Hypothalamus (tissue), 51 donors: Measurements from ENCODE around the gene ORMDL3.

Experiments used
- DNase-seq, 51 donors: peaks; one replicate each; lab custom pipeline; 2025; lab: John Stamatoyannopoulos, UW

ORMDL3 gene, protein sequence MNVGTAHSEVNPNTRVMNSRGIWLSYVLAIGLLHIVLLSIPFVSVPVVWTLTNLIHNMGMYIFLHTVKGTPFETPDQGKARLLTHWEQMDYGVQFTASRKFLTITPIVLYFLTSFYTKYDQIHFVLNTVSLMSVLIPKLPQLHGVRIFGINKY

DNA sequence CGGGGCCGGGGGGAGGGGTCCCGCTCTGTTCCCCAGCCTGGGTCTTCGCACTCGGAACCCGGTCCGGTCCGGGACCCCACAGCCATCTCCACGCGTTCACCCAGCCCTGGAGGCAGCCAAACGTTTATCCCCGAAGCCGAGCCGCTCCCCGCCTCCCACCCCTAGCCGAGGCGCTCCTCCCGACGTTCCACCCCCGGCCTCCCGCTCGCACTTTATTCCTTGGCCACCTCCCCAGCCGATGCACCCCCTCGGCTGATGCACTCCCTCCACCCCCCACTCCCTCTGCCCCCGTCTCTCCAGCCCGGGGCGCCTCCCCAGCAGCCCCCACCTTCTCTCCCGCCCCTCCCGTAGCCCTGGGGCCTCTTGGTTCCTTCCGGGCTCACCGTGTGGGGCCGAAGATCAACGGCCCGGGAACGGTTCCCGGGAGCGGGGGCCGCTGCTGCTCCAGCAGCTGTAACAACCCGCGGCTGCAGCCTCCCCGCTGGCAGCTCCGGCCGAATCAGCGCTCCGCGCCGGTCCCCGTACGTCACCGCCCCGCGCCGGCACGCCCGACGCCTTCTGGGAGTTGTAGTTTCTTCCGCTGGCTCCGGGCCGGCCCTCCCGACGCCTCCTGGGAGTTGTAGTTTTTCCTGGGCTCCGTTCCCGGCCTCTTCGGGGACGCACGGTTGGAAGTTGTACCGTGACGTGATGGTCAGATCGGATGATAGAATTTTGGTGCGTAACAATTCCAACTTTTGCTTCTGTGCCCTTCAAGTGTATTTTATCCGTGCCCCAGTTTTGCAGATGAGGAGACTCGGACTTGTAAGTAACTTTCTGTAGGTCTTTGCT lies at the start of gene ORMDL3, which contains the start of gene LRRC3C:
TSS of gene ORMDL3 (minus strand) at position 501 of the 828 bp plus-strand sequence. CDS start 3,398 bp downstream, outside the sequence.
TSS of gene LRRC3C (plus strand) at position 632 of the 828 bp plus-strand sequence. CDS start 13,792 bp downstream, outside the sequence.
- DNase-seq, result peak; percentile 60 to 96 (median 91)

DNA sequence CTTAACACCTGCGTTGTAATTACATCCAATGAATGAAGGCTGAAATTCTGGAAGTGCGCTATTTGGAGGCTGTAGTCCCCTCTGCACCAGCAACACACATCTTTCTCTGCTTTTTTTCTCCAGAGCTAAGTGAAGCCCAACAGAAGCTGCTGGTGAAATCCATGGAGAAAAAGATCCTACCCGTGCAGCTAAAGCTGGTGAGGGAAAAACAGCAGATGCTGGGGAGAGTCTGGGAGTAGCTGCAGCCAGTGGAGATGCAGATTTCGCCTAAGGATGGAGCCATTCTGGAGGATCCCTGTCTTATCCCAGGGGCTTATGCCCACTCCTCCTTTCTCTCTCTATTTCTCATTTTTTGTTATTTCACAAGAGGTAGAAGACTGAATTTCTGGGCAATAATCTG lies 48.4 kb upstream of the ORMDL3 start:
- no peak for DNase-seq

DNA sequence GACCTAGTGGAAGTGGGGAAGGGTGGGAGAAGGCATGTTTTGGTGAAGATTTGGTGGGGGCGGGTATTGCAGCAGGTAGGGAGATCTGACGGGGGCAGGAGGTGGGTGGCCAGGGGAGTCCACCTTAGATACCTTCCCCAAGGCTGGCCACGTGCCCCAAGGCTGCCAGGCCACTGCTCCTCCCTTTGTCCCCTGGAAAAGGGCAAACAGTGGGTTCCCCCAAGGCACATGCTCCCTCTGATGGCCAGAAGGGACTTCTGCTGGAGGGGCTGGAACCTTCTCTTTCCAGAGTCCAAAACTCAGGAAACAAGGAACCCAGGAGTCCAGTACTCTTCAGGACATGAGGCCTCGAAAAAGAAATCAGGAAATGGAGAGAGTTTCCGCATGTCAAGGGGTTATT lies 47.0 kb upstream of the ORMDL3 start:
- no peak for DNase-seq

DNA sequence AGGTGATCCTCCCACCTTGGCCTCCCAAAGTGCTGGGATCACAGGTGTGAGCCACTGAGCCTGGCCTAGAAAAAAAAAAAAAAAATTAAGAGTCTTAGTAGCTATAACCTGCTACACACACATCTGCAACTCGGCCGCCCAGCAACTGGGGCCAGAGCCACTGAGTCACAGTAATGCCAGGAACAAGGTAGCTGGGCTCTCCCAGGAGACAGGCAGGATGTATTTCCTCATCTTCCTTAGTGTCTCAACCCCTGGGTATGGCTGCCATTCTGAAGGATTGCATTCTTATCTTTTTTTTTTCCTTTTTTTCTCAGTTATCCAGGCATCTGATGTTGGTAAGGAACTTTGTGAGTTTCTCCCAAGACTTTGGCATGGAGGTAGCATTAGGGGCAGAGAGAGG lies 46.1 kb upstream of the ORMDL3 start:
- DNase-seq, result no peak

DNA sequence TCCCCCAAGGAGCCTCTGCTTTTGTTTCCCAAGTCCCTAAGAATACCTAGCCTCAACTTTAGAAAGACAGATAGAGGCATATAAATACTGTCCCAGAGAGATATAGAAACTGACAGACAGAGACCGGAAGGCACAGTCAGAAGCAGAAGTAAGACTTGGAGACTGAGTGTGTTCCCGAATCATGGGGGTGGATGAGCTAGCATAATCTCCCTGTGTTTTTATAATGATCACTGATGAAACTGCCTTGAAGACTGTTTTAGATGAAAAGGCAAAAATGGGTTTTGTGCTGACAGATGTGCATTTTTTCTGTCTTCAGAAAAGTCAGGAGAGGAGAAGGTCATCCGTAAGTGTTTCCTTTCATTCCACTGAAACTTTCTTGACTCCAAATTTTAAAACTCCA lies 44.9 kb upstream of the ORMDL3 start:
- DNase-seq, result no peak

DNA sequence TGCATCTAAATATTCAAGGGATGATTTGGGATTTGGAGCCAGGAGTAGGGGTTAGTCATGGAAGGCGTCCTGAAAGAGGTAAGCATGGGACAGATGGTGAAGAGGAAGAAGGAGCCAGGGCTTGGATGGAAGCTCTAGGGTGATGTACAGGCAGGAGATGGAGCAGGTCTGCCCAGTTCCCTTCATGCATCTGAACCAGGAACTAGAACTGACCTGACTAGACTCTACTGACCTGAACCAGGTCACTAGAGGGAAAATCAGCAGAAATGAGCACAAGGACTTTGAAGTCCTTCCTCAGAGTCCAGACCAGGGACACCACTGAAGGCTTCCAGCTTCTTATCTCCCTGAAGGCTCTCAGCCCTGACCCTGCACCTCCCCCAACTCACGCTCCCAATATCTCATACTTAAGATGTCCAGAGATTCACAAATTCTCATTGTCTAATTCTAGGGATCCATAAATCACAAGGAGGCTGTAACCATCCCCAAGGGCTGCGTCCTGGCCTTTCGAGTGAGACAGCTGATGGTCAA lies 43.7 kb upstream of the ORMDL3 start:
- DNase-seq, result no peak

DNA sequence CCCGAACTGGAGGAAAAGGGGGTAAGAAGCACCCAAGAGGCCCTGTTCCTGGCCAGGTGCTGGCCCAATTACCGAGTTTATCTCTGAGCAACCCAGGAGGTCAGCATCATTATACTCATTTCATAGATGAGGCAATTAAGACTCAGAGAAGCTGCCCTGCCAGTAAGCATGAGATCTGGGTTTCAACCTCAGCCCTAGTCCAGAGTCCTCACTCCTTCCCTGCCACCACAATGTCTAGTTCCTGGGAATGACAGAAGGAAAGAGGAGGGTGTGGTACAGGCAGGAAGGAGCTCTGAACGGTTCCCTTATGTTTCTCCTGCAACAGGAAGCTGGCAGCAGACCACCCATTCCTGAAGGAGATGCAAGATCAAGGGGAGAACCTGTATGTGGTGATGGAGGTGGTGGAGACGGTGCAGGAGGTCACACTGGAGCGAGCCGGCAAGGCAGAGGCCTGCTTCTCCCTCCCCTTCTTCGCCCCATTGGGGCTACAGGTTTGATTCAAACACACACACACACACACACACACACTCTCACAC lies 42.8 kb upstream of the ORMDL3 start:
- no peak for DNase-seq

DNA sequence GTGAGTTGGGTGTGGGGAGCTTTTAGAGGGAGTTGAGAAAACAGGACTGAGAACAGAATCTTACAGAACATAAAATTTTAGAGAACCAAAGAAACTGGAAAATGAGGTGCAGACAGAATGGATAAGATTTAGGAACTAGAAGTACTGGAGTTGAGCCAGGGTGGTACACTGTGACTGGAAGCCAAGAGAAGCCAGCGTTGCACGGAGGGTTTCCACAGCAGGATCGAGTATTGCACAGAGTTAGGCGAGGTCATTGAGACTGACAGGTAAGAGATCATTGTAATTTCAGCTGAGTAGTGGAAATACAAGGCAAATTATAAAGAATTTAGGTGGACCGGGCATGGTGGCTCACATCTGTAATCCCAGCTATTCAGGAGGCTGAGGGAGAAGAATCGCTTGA lies 42.0 kb upstream of the ORMDL3 start:
- no peak for DNase-seq

DNA sequence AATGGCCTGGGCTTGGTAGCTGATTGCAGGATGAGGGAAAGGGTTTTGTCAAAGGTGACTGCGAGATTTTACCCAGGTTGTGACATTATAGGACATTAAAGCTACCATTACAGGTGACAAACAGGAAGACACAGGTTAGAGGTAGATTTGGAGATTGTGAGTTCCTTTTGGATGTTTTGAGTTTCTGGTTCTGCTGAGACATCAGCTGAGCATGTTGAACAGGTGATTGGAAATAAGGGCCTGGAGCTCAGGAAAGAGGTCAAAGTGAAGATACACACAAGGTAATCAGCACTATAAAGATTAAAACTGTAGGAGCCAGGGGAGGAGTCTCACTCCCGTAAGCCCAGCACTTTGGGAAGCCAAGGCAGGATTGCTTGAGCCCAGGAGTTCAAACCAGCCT lies 41.4 kb upstream of the ORMDL3 start:
- no peak for DNase-seq

DNA sequence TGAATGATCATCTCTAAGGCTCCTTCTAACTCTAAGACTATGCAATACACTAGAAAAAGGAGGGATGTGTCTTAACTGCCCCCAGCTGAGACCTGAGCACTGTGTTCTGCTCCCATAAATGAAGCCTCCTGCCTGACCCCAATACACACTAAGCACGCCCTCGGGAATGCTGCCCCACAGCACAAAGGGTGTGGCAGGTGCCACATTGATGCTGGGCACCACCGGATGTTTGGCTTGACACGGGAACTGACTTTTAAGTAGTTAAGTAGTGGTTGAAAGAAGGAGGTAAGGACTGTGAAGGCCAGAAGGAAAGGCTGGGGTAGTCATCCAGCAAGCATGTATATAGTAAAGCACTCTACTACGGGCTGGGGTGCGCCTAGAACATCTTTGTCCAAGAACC lies 39.4 kb upstream of the ORMDL3 start:
- no peak for DNase-seq

DNA sequence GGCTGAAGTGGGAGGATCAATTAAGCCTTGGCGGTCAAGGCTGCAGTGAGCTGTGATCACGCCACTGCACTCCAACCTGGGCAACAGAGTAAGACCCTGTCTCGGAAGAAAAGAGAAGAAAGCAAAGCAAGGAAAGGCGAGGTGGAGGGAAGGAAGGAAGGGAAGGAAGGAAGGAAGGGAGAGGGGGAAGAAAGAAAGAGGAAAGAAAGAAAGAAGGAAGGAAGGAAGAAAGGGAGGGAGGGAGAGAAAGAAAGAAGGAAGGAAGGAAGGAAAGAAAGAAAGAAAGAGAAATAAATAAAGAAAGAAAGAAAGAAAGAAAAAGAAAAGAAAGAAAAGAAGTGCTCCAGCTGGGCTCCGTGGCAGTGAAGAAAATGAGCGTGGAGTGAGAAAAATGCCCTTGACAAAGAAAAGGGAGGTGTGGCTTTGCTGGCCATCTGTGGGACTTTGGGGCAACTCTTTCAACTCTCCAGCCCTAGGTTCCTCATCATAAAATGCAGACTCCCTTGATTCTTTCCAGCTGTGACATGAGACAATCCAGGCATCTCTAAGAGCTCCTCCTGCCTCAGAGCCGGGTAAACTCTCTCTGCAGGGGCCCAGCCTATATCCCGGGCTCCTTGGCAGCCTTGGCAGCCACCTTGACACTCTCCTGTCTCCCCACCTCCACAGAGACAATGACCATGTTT lies 37.8 kb upstream of the ORMDL3 start:
- no peak for DNase-seq

DNA sequence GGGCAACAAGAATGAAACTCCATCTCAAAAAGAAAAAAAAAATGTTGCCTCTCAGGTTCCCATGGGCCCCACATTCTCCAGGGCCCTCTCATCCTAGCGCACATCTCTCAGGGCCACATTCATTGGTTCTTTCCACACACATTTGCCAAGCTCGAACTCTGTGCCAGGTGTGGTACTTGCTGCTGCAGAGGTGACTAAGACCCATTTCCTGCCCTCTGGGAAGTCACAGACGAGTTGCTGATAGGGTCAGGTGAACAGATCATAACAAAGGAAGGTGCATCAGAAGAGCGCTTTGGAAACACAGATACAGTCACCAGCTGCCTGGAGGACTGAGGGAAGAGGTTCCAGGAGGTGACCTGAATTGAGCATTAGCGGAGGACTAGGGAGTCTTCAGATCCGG lies 36.4 kb upstream of the ORMDL3 start:
- DNase-seq, result no peak

DNA sequence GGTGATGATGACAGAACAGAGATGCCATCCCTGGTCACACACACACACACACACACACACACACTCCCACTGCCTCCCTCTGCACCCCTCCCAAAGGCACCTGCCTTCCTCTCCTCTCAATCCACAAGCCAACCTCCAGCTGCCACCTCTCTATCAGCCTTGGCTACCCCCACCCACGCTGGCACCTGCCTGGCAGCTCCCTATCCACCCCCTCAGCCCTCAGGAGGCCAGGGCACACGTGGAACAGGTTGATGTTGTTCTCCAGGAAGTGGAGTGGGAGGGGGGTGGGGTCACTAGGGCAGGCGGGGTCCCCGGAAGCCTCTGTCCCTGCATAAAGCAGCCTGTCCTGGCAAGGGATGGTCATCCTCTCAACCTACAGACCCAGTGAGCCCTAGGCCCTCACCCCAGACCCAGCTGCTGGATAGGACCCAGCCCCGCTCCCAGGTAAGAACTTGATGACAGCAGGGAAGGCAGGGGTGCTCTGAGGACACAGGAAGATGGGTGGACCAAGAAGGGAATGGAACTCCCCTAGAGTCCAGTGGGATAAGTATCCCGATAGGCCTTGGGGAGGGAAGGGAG lies 35.3 kb upstream of the ORMDL3 start, which contains the start of gene GSDMA:
TSS of gene GSDMA (plus strand) at position 363 of the 579 bp plus-strand sequence. CDS start 2,684 bp downstream, outside the sequence.
- DNase-seq, result no peak

DNA sequence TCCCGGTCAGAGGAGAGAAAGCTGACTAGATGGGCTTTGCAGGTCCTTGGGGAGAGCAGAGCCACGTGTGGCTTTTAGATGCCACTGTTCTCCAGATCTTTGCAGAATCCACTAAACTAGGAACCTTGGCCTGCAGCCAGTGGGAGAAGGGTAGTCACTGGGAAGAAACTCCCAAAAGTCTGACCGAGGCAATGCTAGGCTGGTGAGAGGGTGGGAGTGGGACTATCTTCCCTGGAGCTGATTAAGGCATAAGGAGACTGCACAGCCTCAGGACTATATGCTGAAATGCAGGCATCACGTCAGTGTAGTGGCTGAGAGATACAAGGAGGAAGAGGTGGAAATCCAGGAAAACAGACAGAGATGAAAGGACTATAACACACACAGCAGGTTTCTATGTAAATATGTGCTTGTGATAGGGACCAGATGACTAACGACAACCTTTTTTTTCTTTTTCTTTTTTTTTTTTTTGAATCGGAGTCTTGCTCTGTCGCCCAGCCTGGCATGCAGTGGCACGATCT lies 33.2 kb upstream of the ORMDL3 start:
- DNase-seq, result no peak

DNA sequence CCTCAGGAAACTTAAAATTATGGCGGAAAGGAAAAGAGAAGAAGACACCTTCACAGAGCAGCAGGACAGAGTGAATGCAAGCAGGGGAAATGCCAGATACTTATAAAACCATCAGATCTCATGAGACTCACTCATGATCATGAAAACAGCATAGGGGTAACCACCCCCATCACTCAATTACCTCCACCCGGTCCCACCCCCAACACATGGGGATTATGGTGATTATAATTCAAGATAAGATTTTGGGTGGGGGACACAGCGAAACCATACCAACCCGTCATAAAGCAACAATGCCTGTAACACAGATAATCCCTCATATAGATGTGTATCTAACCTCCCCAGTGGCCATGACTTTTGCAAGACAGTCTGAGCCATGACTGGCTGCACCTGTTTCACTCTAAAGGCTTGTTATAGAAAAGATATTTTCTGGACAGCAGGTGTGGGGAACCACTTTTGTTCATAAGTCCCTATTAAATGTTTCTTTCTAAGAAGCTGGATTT lies 28.4 kb upstream of the ORMDL3 start:
- DNase-seq, result no peak

DNA sequence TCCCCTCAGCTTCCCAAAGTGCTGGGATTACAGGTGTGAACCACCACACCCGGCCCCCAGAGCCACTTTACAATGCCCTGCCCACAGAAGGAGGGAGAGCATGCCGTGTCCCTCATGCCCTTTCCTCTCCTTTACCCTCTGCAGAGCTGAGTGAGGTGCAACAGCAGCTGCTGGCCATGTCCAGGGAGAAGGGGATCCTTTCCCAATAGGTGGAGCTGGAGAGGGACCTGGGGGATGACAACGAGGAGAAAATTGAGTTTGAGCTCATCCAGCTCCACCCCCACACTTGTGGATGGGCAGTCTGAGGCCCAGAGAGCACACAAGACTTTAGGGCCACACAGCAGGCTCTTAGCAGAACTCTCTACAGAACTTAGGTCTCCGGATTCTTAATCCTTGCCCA lies 27.5 kb upstream of the ORMDL3 start:
- DNase-seq, result no peak

DNA sequence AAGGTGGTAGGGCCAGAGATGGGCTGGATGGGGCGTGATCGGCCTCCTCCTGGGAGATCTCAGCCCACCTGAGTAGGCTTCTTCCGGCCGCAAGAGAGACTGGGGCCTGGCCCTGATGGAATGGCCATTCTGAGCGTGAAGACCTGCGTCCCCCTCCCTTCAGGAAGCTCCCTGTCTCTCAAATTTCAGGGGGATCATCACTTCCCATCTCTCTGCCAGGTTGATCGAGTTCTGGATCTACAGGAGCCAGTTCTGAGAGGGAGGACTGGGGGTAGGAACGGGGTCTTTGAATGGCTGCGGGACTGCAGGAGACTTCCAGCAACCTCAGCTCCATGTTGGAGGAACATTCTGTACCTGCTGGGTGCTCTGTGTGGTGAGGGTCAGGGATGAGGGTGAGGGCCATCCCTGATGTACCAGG lies 26.1 kb upstream of the ORMDL3 start:
- no peak for DNase-seq

DNA sequence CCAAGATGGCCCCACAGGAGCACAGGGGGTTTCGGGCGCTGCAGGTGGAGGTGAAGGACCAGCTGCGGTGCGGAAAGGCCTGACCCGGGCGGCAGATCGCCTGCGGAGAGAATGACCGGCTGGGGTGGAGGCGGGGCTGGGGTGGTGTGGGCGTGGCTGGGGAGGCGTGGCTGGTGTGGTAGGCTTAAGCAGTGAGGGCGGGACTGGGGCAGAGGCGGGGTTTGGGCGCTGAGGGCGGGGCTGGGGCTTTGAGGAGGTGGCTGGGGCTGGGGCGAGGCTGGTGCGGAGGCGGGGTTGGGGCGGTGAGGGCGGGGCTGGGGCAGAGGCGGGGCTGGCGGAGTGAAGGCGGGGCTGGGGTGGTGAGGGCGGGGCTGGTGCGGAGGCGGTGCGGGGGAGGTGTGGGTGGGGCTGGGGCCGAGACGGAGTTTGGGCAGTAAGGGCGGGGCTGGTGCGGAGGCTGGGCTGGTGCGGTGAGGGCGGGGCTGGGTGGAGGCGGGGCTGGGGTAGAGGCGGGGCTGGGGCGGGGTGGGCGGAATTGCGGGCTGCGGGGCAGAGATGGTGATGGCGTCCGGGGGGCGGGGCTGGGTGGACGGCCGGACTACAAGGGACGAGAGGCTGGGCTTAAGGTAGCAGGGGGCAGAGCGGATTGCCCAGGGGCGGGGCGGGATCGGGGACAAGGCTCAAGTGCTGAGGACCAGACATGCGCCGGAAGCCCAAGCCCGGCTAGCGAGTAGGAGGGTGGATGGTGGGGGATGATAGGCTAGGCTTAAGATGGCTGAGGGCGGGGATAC lies 25.5 kb upstream of the ORMDL3 start:
- peak; percentile 59 to 100 (median 98) for DNase-seq

DNA sequence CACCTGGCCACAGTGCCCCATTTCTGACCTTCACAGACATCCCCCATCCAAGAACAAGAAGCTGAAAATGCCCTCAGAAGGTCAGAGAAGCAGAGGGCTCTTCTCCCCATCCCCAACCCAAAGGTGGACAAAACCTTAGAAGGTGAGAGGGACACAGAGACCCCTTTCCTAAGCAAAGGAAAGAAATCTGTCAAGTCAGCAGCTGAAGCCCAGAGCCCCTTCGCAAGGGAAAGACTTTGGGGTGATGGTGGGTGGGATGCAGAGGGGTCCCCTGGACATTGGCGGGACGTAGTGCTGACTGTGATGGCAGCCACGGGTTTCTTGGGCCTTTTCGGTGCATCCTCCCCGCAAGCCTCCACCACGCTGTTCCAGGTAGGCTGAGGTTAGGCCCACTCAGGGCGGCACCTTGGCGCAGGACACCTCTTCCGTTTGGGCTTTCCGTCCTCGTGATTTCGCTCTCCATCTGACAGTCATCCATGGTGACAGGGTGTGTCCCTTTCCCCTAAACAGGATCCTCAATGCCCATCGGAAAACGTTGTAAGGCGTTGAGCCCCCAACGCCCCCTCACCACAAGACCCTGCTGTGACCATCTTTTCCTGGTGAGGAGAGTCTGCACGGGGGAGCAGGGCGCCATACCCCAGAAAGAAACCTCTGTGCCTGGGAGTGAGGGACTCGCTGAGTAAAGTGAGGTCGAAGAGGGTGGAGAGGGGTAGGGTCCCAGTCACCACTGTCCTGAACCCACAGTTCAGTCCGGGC lies 24.7 kb upstream of the ORMDL3 start:
- peak in 2 of 51 donors; percentile 8 to 28 for DNase-seq
